H9 (cell line): Measurements from ENCODE around the gene SPECC1. TPM values are rescaled to one million over a fixed set of nuclear protein-coding genes. Genes with fewer than 3 reads are reported as not detected.

ENCODE experiments used
- DNase-seq: peaks from one replicate; pipeline ENCODE4 v3.0.0-alpha.2; 2017
- H2AFZ ChIP-seq: one replicate; pipeline ENCODE4 v1.6.1; 2013; ENCODE audit warnings: mild to moderate bottlenecking, low read length, control low read depth, moderate library complexity
- H2AK5ac ChIP-seq: 2 replicates; pipeline ENCODE4 v1.6.1; 2013; ENCODE audit warnings: low read length, control low read depth, mixed read lengths; ENCODE audit not compliant: insufficient read length
- H2BK120ac ChIP-seq: one replicate; pipeline ENCODE4 v1.6.1; 2013; ENCODE audit warnings: low read depth, mild to moderate bottlenecking, low read length, control low read depth, inconsistent platforms; ENCODE audit not compliant: poor library complexity, severe bottlenecking
- H2BK12ac ChIP-seq: 2 replicates; pipeline ENCODE4 v1.6.1; 2013; ENCODE audit warnings: low read length, control low read depth, mixed read lengths, low read depth; ENCODE audit not compliant: insufficient read length
- H2BK15ac ChIP-seq: 2 replicates; pipeline ENCODE4 v1.6.1; 2013; ENCODE audit warnings: low read depth, low read length, control low read depth
- H2BK20ac ChIP-seq: one replicate; pipeline ENCODE4 v1.6.1; 2013; ENCODE audit warnings: low read depth, mild to moderate bottlenecking, low read length, control low read depth, inconsistent platforms; ENCODE audit not compliant: poor library complexity, severe bottlenecking
- H2BK5ac ChIP-seq: 2 replicates; pipeline ENCODE4 v1.6.1; 2013; ENCODE audit warnings: low read length, control low read depth, mixed read lengths; ENCODE audit not compliant: insufficient read length
- H3K14ac ChIP-seq: 2 replicates; pipeline ENCODE4 v1.6.1; 2013; ENCODE audit warnings: low read length, control low read depth; ENCODE audit not compliant: insufficient read depth
- H3K18ac ChIP-seq: 2 replicates; pipeline ENCODE4 v1.6.1; 2013; ENCODE audit warnings: low read depth, mild to moderate bottlenecking, mixed read lengths, low read length, control low read depth; ENCODE audit not compliant: insufficient read length
- H3K23ac ChIP-seq: 2 replicates; pipeline ENCODE4 v1.6.1; 2013; ENCODE audit warnings: low read length, control low read depth, mixed read lengths, low read depth; ENCODE audit not compliant: insufficient read length
- H3K23me2 ChIP-seq: 2 replicates; pipeline ENCODE4 v1.6.1; 2013; ENCODE audit warnings: low read depth, mild to moderate bottlenecking, mixed read lengths, low read length, control low read depth; ENCODE audit not compliant: insufficient read length, poor library complexity, severe bottlenecking
- H3K27ac ChIP-seq: 2 replicates; pipeline ENCODE4 v1.5.1; 2013; ENCODE audit warnings: low read length, control low read depth, mixed read lengths, low read depth; ENCODE audit not compliant: insufficient read length
- H3K27me3 ChIP-seq: 2 replicates; pipeline ENCODE4 v1.6.1; 2013; ENCODE audit warnings: low read length, control low read depth, inconsistent platforms; ENCODE audit not compliant: insufficient read depth
- H3K4ac ChIP-seq: 2 replicates; pipeline ENCODE4 v1.6.1; 2013; ENCODE audit warnings: low read depth, mild to moderate bottlenecking, control low read depth, inconsistent platforms, low read length, moderate library complexity
- H3K4me1 ChIP-seq: 2 replicates; pipeline ENCODE4 v1.6.1; 2013; ENCODE audit warnings: low read length, control low read depth, inconsistent platforms; ENCODE audit not compliant: insufficient read depth
- H3K4me2 ChIP-seq: 2 replicates; pipeline ENCODE4 v1.6.1; 2013; ENCODE audit warnings: low read length, control low read depth, mixed read lengths; ENCODE audit not compliant: insufficient read length, insufficient read depth
- H3K56ac ChIP-seq: 2 replicates; pipeline ENCODE4 v1.6.1; 2013; ENCODE audit warnings: low read depth, mild to moderate bottlenecking, mixed read lengths, low read length, control low read depth; ENCODE audit not compliant: insufficient read length
- H3K79me1 ChIP-seq: 2 replicates; pipeline ENCODE4 v1.6.1; 2013; ENCODE audit warnings: low read depth, mild to moderate bottlenecking, moderate library complexity, low read length, control low read depth, inconsistent platforms; ENCODE audit not compliant: insufficient read depth, poor library complexity, severe bottlenecking
- H3K79me2 ChIP-seq: 2 replicates; pipeline ENCODE4 v1.6.1; 2013; ENCODE audit warnings: low read length, control low read depth, inconsistent platforms; ENCODE audit not compliant: insufficient read depth
- H3K9ac ChIP-seq: 2 replicates; pipeline ENCODE4 v1.6.1; 2013; ENCODE audit warnings: low read length, control low read depth, mixed read lengths; ENCODE audit not compliant: insufficient read length; ENCODE audit errors: extremely low read depth
- H3K9me3 ChIP-seq: one replicate; pipeline ENCODE4 v1.6.1; 2013; ENCODE audit warnings: low read depth, low read length, inconsistent platforms; ENCODE audit not compliant: control insufficient read depth
- H3T11ph ChIP-seq: one replicate; pipeline ENCODE4 v1.6.1; 2013; ENCODE audit warnings: mild to moderate bottlenecking, low read length, control low read depth, inconsistent platforms
- H4K20me1 ChIP-seq: one replicate; pipeline ENCODE4 v1.6.1; 2013; ENCODE audit not compliant: control insufficient read depth, insufficient read length, insufficient read depth
- H4K5ac ChIP-seq: 2 replicates; pipeline ENCODE4 v1.6.1; 2013; ENCODE audit warnings: low read depth, mild to moderate bottlenecking, mixed read lengths, low read length, control low read depth; ENCODE audit not compliant: insufficient read length
- H4K8ac ChIP-seq: replicated peaks from 2 replicates; pipeline ENCODE4 v1.6.1; 2013; ENCODE audit warnings: low read length, control low read depth, mixed read lengths, low read depth; ENCODE audit not compliant: insufficient read length
- H4K91ac ChIP-seq: 2 replicates; pipeline ENCODE4 v1.6.1; 2013; ENCODE audit warnings: low read depth, mild to moderate bottlenecking, moderate library complexity, mixed read lengths, low read length, control low read depth; ENCODE audit not compliant: insufficient read length
- H3K27ac Mint-ChIP-seq, 3 experiments: 2 replicates in 2 of 3; 3 replicates in 1 of 3; pipeline ENCODE4 v1.8.0; 2020 to 2021; ENCODE audit warnings: mixed read lengths in 3 of 3, mild to moderate bottlenecking in 1 of 3, moderate library complexity in 1 of 3
- H3K27me3 Mint-ChIP-seq: 2 replicates; pipeline ENCODE4 v1.8.0; 2021; ENCODE audit warnings: low read depth, mild to moderate bottlenecking, moderate library complexity, mixed read lengths
- H3K36me3 Mint-ChIP-seq, 3 experiments: 2 replicates in 2 of 3; 3 replicates in 1 of 3; pipeline ENCODE4 v1.8.0; 2020 to 2021; ENCODE audit warnings: low read depth in 3 of 3, mixed read lengths in 3 of 3; ENCODE audit not compliant: insufficient read depth in 1 of 3
- H3K4me1 Mint-ChIP-seq, 2 experiments: 2 replicates each; pipeline ENCODE4 v1.8.0; 2020; ENCODE audit warnings: mixed read lengths in 2 of 2
- H3K4me3 Mint-ChIP-seq, 2 experiments: 2 replicates in 1 of 2; 3 replicates in 1 of 2; pipeline ENCODE4 v1.8.0; 2020 to 2021; ENCODE audit warnings: mild to moderate bottlenecking in 2 of 2, mixed read lengths in 2 of 2, moderate library complexity in 1 of 2
- H3K9me3 Mint-ChIP-seq, 2 experiments: 2 replicates in 1 of 2; 3 replicates in 1 of 2; pipeline ENCODE4 v1.8.0; 2020; ENCODE audit warnings: mild to moderate bottlenecking in 2 of 2, mixed read lengths in 2 of 2, moderate library complexity in 1 of 2
- CTCF ChIP-seq: fragments of 200-600 bp; sonication (generic); conservative IDR thresholded peaks from 3 replicates; pipeline ENCODE4 v1.8.0; 2021; ENCODE audit warnings: antibody characterized with exemption, mild to moderate bottlenecking
- WGBS: extraction: QIAGEN DNeasy Blood & Tissue Kit; methylation state at CpG from one replicate; pipeline ENCODE4 v1.1.7; 2013; ENCODE audit warnings: missing lambda C conversion rate, low lambda C conversion rate, mixed read lengths; ENCODE audit not compliant: insufficient read length; ENCODE audit errors: extremely low coverage; 5-methylcytosine and 5-hydroxymethylcytosine counted together
- total RNA-seq: library from RNA; stranded (reverse); gene quantifications from 2 replicates; pipeline ENCODE4 v1.2.1, GENCODE V29; 2021

Gene SPECC1
- total RNA-seq, 1 experiment from 2014 or later, result 65.7 TPM

DNA sequence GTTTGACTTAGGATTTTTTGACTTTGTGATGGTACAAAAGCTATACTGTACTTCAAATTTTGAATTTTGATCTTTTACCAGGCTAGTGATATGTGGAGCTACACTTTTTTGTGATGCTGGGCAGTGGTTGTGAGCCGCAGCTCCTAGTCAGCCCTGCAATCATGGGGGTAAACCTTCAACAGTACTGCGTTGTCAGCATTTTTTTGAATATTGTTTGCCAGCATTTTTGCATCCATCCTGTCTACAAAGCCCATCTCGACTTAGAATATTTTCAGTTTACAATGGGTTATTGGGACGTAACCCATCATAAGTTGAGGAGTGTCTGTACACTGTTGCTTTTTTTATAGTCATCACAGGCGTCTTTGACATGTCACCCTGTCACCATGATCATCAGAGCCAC, 142.0 kb downstream of the SPECC1 start:
- WGBS, result no CpG with 5 or more reads among the region's 5 CpGs
- H3K14ac ChIP-seq, result no peak overlapping the region
- Mint-ChIP-seq H3K9me3 (peaks cover 0 to 4% of the 10 kb centered on the region in 2 experiments; a peak in 1 of 5 replicates), H3K4me1 (no peaks in the 10 kb centered on the region), H3K27me3 (no peaks in the 10 kb centered on the region; the same call in none of the 2 replicates), H3K27ac (no peak overlapping the region), H3K36me3 (peaks cover 0 to 3% (median 0%) of the 10 kb centered on the region in 3 experiments; a peak in 1 of 7 replicates), H3K4me3 (no peak overlapping the region)
- H3K27ac ChIP-seq, result no peak overlapping the region
- no peak overlapping the region for H2BK5ac ChIP-seq
- no peaks in the 10 kb centered on the region for H3K79me2 ChIP-seq
- no peaks in the 10 kb centered on the region for H3K23me2 ChIP-seq
- H3K4ac ChIP-seq, result no peak overlapping the region
- no peak overlapping the region for H2BK120ac ChIP-seq
- H2BK12ac ChIP-seq, result no peak overlapping the region
- no peak overlapping the region for H3K56ac ChIP-seq
- no peak overlapping the region for H3K18ac ChIP-seq
- no peak for DNase-seq
- no peak overlapping the region for H4K8ac ChIP-seq
- no peaks in the 10 kb centered on the region for H4K20me1 ChIP-seq
- H3K4me2 ChIP-seq, result no peak overlapping the region
- no peak overlapping the region for H4K5ac ChIP-seq
- no peak overlapping the region for H3K23ac ChIP-seq
- no peak overlapping the region for H3T11ph ChIP-seq
- no peak for TF ChIP-seq CTCF
- no peaks in the 10 kb centered on the region for H3K9me3 ChIP-seq
- H4K91ac ChIP-seq, result no peak overlapping the region
- H3K9ac ChIP-seq, result no peak overlapping the region
- no peaks in the 10 kb centered on the region for H3K4me1 ChIP-seq
- no peak overlapping the region for H2BK20ac ChIP-seq
- no peaks in the 10 kb centered on the region for H3K27me3 ChIP-seq
- no peak overlapping the region for H2AK5ac ChIP-seq
- no peaks in the 10 kb centered on the region for H3K79me1 ChIP-seq
- no peak overlapping the region for H2AFZ ChIP-seq
- H2BK15ac ChIP-seq, result no peak overlapping the region
